GM23248 (cell line): ENCODE results near the gene MAT2A.

Experiments
- EZH2 ChIP-seq: fragments of 200-600 bp; sonication (generic); IDR thresholded peaks from 2 replicates; pipeline ENCODE4 v1.6.1; 2018; ENCODE audit warnings: antibody characterized with exemption, mild to moderate bottlenecking; ENCODE audit not compliant: insufficient read depth, poor library complexity, severe bottlenecking
- EZH2phosphoT487 ChIP-seq: fragments of 200-600 bp; sonication (generic); IDR thresholded peaks from 2 replicates; pipeline ENCODE4 v1.6.1; 2018; ENCODE audit warnings: antibody characterized with exemption, moderate library complexity, mild to moderate bottlenecking, low read depth; ENCODE audit not compliant: insufficient read depth

DNA sequence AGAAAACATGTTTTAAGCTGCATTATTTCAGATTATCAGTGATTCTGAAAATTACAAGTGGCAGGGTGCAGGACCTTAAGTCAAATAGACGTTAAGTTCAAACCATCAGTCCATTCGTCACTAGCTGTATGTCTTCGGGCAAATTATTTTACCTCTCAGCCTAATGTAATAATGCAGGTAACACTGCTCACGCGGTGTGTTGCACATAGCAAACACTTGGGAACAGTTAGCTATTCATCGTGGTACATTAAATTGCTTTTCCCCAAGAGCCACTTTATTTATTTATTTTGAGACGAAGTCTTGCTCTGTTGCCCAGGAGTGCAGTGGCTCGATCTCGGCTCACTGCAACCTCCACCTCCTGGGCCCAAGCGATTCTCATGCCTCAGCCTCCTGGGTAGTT lies 10.1 kb downstream of the MAT2A start:
- TF ChIP-seq EZH2 (no peak), EZH2phosphoT487 (no peak)
